ENCODE results near the gene OR1S1. TPM values are rescaled to one million over a fixed set of nuclear protein-coding genes. Genes with fewer than 3 reads are reported as not detected.

OR1S1 gene
- total RNA-seq, 4 donors from 2014 or later, result not detected

DNA sequence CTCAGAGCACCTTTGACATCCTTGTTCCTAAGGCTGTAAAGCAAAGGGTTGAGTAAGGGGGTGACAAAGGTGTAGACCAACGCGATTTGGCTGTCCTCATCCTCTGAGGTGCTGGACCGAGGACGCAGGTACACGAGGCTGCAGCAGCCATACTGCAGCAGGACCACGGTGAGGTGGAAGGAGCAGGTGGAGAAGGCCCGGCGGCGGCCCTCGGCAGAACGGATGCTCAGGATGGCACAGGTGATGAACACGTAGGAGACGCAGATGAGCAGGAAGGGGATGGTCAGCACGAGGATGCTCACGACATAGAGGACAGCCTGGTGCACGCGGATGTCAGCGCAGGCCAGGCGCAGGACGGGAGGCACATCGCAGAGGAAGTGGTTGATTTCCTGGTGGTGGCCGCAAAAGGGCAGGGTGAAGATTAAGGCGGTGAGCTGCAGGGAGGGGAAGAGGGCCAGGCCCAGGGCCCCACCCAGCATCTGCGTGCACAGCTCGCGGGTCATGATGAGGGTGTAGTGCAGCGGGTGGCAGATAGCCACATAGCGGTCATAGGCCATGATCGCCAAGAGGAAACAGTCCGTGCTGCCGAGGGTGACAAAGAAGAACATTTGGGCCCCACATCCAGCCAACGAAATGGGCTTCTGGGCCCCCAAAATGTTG lies 15.6 kb downstream of the OR1S1 start:
- TF ChIP-seq EP300 (IDR thresholded peaks at IDR 0.05; ENCODE audit: low read depth) (no peak), POLR2AphosphoS5 (IDR thresholded peaks at IDR 0.05) (no peak), POLR2A (IDR thresholded peaks at IDR 0.05) (no peak)
- TF ChIP-seq, protein P1, sequence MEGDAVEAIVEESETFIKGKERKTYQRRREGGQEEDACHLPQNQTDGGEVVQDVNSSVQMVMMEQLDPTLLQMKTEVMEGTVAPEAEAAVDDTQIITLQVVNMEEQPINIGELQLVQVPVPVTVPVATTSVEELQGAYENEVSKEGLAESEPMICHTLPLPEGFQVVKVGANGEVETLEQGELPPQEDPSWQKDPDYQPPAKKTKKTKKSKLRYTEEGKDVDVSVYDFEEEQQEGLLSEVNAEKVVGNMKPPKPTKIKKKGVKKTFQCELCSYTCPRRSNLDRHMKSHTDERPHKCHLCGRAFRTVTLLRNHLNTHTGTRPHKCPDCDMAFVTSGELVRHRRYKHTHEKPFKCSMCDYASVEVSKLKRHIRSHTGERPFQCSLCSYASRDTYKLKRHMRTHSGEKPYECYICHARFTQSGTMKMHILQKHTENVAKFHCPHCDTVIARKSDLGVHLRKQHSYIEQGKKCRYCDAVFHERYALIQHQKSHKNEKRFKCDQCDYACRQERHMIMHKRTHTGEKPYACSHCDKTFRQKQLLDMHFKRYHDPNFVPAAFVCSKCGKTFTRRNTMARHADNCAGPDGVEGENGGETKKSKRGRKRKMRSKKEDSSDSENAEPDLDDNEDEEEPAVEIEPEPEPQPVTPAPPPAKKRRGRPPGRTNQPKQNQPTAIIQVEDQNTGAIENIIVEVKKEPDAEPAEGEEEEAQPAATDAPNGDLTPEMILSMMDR (IDR thresholded peaks at IDR 0.05), result no peak
- no peak overlapping the region for H3K4me3 ChIP-seq
- no peak for DNase-seq
- no peaks in the 10 kb centered on the region for H3K36me3 ChIP-seq
- intact Hi-C loops (cut with DNase I; ENCODE audit: low total_unique reads) (no loop called here), in situ Hi-C loops (cut with MboI; ENCODE audit: low pct_ligation_motif_present in 1 of 4, low pct_unique_long_range_greater_than_20kb in 1 of 4, low sequenced_read_pairs in 3 of 4) (no loop called here)
- H3K27ac ChIP-seq, result no peak overlapping the region
- 93 to 97% methylated on average over 12 to 32 of the region's 32 CpGs for WGBS, 2 donors (ENCODE audit: low coverage in 1 of 2)
- H3K9me3 ChIP-seq, result no peaks in the 10 kb centered on the region
- peaks cover 0 to 9% (median 2%) of the 10 kb centered on the region in 4 donors for H3K4me1 ChIP-seq
- H3K27me3 ChIP-seq, result no peaks in the 10 kb centered on the region

DNA sequence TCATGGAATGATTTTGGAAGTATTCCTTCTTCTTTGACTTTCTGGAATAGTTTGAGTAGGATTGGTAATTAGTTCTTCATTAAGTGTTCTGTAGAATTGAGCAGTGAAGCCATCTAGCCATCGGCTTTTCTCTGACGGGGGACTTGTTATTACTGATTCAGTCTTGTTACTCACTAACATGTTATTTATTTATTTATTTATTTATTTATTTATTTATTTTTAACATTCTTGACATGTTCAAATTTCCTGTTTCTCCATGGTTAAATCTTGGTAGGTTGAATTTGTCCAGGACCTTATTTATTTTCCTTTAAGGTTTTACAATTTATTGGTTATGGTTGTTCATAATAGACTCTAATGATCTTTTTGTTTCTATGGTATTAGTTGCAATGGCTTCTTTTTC lies 31.4 kb downstream of the OR1S1 start:
- WGBS, 2 donors (ENCODE audit: low coverage in 1 of 2), result 85 to 95% methylated on average over 2 of the region's 2 CpGs
- in situ Hi-C loops (cut with MboI; ENCODE audit: low pct_ligation_motif_present in 1 of 4, low pct_unique_long_range_greater_than_20kb in 1 of 4, low sequenced_read_pairs in 3 of 4) (no loop called here), intact Hi-C loops (cut with DNase I; ENCODE audit: low total_unique reads) (no loop called here)
- Histone ChIP-seq H3K4me1 (no peaks in the 10 kb centered on the region), H3K27me3 (no peaks in the 10 kb centered on the region), H3K27ac (no peak overlapping the region), H3K9me3 (peaks cover 0 to 9% of the 10 kb centered on the region in 2 donors), H3K4me3 (no peak overlapping the region), H3K36me3 (no peaks in the 10 kb centered on the region)
- TF ChIP-seq EP300 (IDR thresholded peaks at IDR 0.05; ENCODE audit: low read depth) (no peak), POLR2A (IDR thresholded peaks at IDR 0.05) (no peak), POLR2AphosphoS5 (IDR thresholded peaks at IDR 0.05) (no peak)
- TF ChIP-seq, protein P1 (IDR thresholded peaks at IDR 0.05), result no peak
- DNase-seq, result no peak

DNA sequence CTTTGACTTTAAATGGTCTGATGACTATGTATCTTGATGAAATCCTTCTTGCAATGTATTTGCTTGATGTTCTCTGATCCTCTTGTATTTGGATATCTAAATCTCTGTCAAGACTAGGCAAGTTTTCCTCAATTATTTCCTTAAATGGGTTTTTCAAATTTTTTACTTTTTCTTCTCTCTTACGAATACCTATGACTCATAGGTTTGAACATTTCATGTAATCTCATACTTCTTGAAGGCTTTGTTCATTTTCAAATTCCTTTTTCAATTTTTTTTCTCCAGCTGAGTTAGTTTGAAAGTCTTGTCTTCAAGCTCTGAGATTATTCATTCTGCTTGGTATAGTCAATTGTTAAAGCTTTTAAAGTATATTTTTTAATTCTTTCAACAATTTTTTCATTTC lies 42.4 kb downstream of the OR1S1 start:
- no peaks in the 10 kb centered on the region for H3K36me3 ChIP-seq
- H3K27me3 ChIP-seq, result no peaks in the 10 kb centered on the region
- in situ Hi-C loops (cut with MboI; ENCODE audit: low pct_ligation_motif_present in 1 of 4, low pct_unique_long_range_greater_than_20kb in 1 of 4, low sequenced_read_pairs in 3 of 4) (loop anchor here in 1 of 4 donors (25.0 kb wide), 1 partner anchor 93 kb away; no protein-coding TSS in a partner anchor), intact Hi-C loops (cut with DNase I; ENCODE audit: low total_unique reads) (no loop called here)
- H3K4me1 ChIP-seq, result no peaks in the 10 kb centered on the region
- no peak overlapping the region for H3K4me3 ChIP-seq
- WGBS, 2 donors (ENCODE audit: low coverage in 1 of 2), result 60 to 86% methylated on average over 1 of the region's 1 CpG
- H3K9me3 ChIP-seq, result no peaks in the 10 kb centered on the region
- TF ChIP-seq POLR2A (IDR thresholded peaks at IDR 0.05) (no peak), POLR2AphosphoS5 (IDR thresholded peaks at IDR 0.05) (no peak), EP300 (IDR thresholded peaks at IDR 0.05; ENCODE audit: low read depth) (no peak)
- TF ChIP-seq, protein P1 (IDR thresholded peaks at IDR 0.05), result no peak
- no peak overlapping the region for H3K27ac ChIP-seq
- DNase-seq, result no peak

GRCh38 chr11:58259983-58260382 lies 47.5 kb downstream of the OR1S1 start:
- WGBS, 2 donors (ENCODE audit: low coverage in 1 of 2), result 80 to 92% methylated on average over 2 of the region's 2 CpGs
- intact Hi-C loops (cut with DNase I; ENCODE audit: low total_unique reads), result no loop called here
- TF ChIP-seq, protein P1 (IDR thresholded peaks at IDR 0.05), result no peak
- no peak for TF ChIP-seq POLR2AphosphoS5 (IDR thresholded peaks at IDR 0.05)
- TF ChIP-seq POLR2A (IDR thresholded peaks at IDR 0.05), result no peak
- no peak for TF ChIP-seq EP300 (IDR thresholded peaks at IDR 0.05; ENCODE audit: low read depth)
- in situ Hi-C loops (cut with MboI; ENCODE audit: low pct_ligation_motif_present in 1 of 4, low pct_unique_long_range_greater_than_20kb in 1 of 4, low sequenced_read_pairs in 3 of 4), result loop anchor here in 1 of 4 donors (25.0 kb wide), 1 partner anchor 98 kb away; no protein-coding TSS in a partner anchor
- Histone ChIP-seq H3K4me1 (no peaks in the 10 kb centered on the region), H3K4me3 (no peak overlapping the region), H3K27me3 (no peaks in the 10 kb centered on the region), H3K27ac (no peak overlapping the region), H3K36me3 (no peaks in the 10 kb centered on the region), H3K9me3 (no peaks in the 10 kb centered on the region)
- no peak for DNase-seq

Other genes with a start within 250 kb of the OR1S1 start
- not detected for gene OR9Q1, start 188.8 kb upstream of the OR1S1 start, total RNA-seq
- gene OR6Q1, start 181.8 kb upstream of the OR1S1 start, total RNA-seq, result not detected
- not detected for gene OR9I1, start 87.2 kb upstream of the OR1S1 start, total RNA-seq
- not detected for gene OR9Q2, start 23.6 kb upstream of the OR1S1 start, total RNA-seq
- gene OR1S2, start 8.6 kb upstream of the OR1S1 start, total RNA-seq, result not detected
- gene OR10Q1, start 16.2 kb downstream of the OR1S1 start, total RNA-seq, result not detected
- not detected for gene OR10W1, start 55.5 kb downstream of the OR1S1 start, total RNA-seq
- gene OR5B17, start 146.3 kb downstream of the OR1S1 start, total RNA-seq, result not detected
- gene OR5B3, start 194.2 kb downstream of the OR1S1 start, total RNA-seq, result not detected
- not detected for gene OR5B2, start 215.4 kb downstream of the OR1S1 start, total RNA-seq
- gene OR5B12, start 229.5 kb downstream of the OR1S1 start, total RNA-seq, result not detected